Caco-2 (cell line): ENCODE measurements around the gene ZNF776. TPM values are rescaled to one million over a fixed set of nuclear protein-coding genes. Genes with fewer than 3 reads are reported as not detected.

Experiments used
- BruUV-seq: library from RNA; stranded (reverse); fragments of 400-500 nt; replicated peaks from 2 replicates; lab custom pipeline; 2021; lab: Mats Ljungman, UMichigan
- CTCF ChIA-PET: fragments of 300-600 bp; sonication (Branson Sonifier 250); formaldehyde crosslinking; loops from one replicate; lab custom pipeline; 2022; ENCODE audit warnings: antibody characterized with exemption; lab: Charles Lee
- POLR2A ChIA-PET: fragments of 300-600 bp; sonication (Branson Sonifier 250); formaldehyde crosslinking; loops from one replicate; lab custom pipeline; 2022; ENCODE audit warnings: antibody characterized with exemption; lab: Charles Lee
- DNase-seq, 2 experiments: peaks; one replicate each; pipeline versions ENCODE4 v3.0.0 to v3.0.0-alpha.2; 2020 to 2022
- H3K27me3 ChIP-seq: replicated peaks from 2 replicates; pipeline ENCODE4 v1.6.0; 2011; ENCODE audit warnings: low read length; ENCODE audit not compliant: control insufficient read depth, insufficient read depth
- H3K36me3 ChIP-seq: 2 replicates; pipeline ENCODE4 v1.5.1; 2011; ENCODE audit warnings: low read length; ENCODE audit not compliant: control insufficient read depth, insufficient read depth
- H3K4me1 ChIP-seq: fragments of 250-450 bp; sonication (Bioruptor Pico); 2 replicates; pipeline ENCODE4 v1.5.1; 2020; ENCODE audit warnings: mild to moderate bottlenecking
- H3K4me3 ChIP-seq: 2 replicates; pipeline ENCODE4 v1.5.1; 2011; ENCODE audit warnings: low read depth, mild to moderate bottlenecking, control low read depth, low read length
- H3K9me3 ChIP-seq: fragments of 250-450 bp; sonication (Bioruptor Pico); 2 replicates; pipeline ENCODE4 v1.5.1; 2020; ENCODE audit warnings: mild to moderate bottlenecking, moderate library complexity
- H3K27ac Mint-ChIP-seq: one replicate; pipeline ENCODE4 v1.8.0; 2022; ENCODE audit warnings: mixed read lengths; ENCODE audit not compliant: unreplicated experiment
- H3K27me3 Mint-ChIP-seq: one replicate; pipeline ENCODE4 v1.8.0; 2022; ENCODE audit warnings: mixed read lengths; ENCODE audit not compliant: insufficient read depth, unreplicated experiment
- H3K36me3 Mint-ChIP-seq: one replicate; pipeline ENCODE4 v1.8.0; 2022; ENCODE audit warnings: mild to moderate bottlenecking, mixed read lengths; ENCODE audit not compliant: insufficient read depth, unreplicated experiment
- H3K4me1 Mint-ChIP-seq: one replicate; pipeline ENCODE4 v1.8.0; 2022; ENCODE audit warnings: low read depth, mixed read lengths; ENCODE audit not compliant: unreplicated experiment
- H3K4me3 Mint-ChIP-seq: one replicate; pipeline ENCODE4 v1.8.0; 2022; ENCODE audit warnings: mild to moderate bottlenecking, moderate library complexity, mixed read lengths; ENCODE audit not compliant: unreplicated experiment
- H3K9me3 Mint-ChIP-seq: one replicate; pipeline ENCODE4 v1.8.0; 2022; ENCODE audit warnings: mixed read lengths; ENCODE audit not compliant: unreplicated experiment
- CTCF ChIP-seq, 2 experiments: fragments of 200-600 bp in 1 of 2; IDR thresholded peaks; 1 replicate in 1 of 2; 2 replicates in 1 of 2; pipeline versions ENCODE4 v1.5.1 to v1.8.0; 2011 to 2022; ENCODE audit warnings: antibody characterized with exemption in 1 of 2, control low read depth in 1 of 2, inconsistent platforms in 1 of 2, low read depth in 1 of 2, low read length in 1 of 2, mild to moderate bottlenecking in 1 of 2, moderate library complexity in 1 of 2; ENCODE audit not compliant: insufficient read depth in 1 of 2, severe bottlenecking in 1 of 2, unreplicated experiment in 1 of 2
- intact Hi-C: fragments of 100-400 bp; cut with micrococcal nuclease; formaldehyde crosslinking; loops from one replicate; pipeline ENCODE4 v1.10.0; 2022; ENCODE audit not compliant: unreplicated experiment
- total RNA-seq: library from RNA; stranded (reverse); gene quantifications from 2 replicates; pipeline ENCODE4 v1.2.3, GENCODE V29; 2022

ZNF776 gene
- total RNA-seq, 1 experiment from 2014 or later, result 16.0 TPM

- Histone ChIP-seq H3K4me3 (0 out of 2 replicates have a peak overlapping the region, but pooled peaks have one; percentile 16), H3K36me3 (peaks cover 3% of the 10 kb centered on the region; the same call in 1 of the 2 replicates), H3K4me1 (peaks cover 18% of the 10 kb centered on the region), H3K9me3 (no peaks in the 10 kb centered on the region), H3K27me3 (no peaks in the 10 kb centered on the region)
- H3K4me1 Mint-ChIP-seq, result peaks cover 19% of the 10 kb centered on the region
- BruUV-seq, result no TSS peak
- peaks cover 84% of the 10 kb centered on the region for H3K36me3 Mint-ChIP-seq
- H3K27ac Mint-ChIP-seq, result peak overlapping the region; percentile 85
- ChIA-PET CTCF (no interaction called here), POLR2A (interaction anchor here (0.6 kb wide), 1 partner anchor 198 kb away, joined by 3 read pairs; no protein-coding TSS in a partner anchor)
- intact Hi-C loops, result no loop called here
- H3K9me3 Mint-ChIP-seq, result no peaks in the 10 kb centered on the region
- TF ChIP-seq CTCF (IDR thresholded peaks at IDR 0.05; ENCODE audit: insufficient read depth in 1 of 2, low read depth in 1 of 2, low read length in 1 of 2, severe bottlenecking in 1 of 2, unreplicated experiment in 1 of 2), result no peak
- peak in 1 of 2 experiments; percentile 41 for DNase-seq
- peak overlapping the region; percentile 66 for H3K4me3 Mint-ChIP-seq
- no peaks in the 10 kb centered on the region for H3K27me3 Mint-ChIP-seq
Measured at GRCh38 chr19:57803594-57804325, 57.1 kb downstream of the ZNF776 start.

GRCh38 chr19:57807541-57807940, 60.9 kb downstream of the ZNF776 start:
- H3K9me3 Mint-ChIP-seq, result no peaks in the 10 kb centered on the region
- H3K36me3 Mint-ChIP-seq, result peaks cover 95% of the 10 kb centered on the region
- TF ChIP-seq CTCF (IDR thresholded peaks at IDR 0.05; ENCODE audit: insufficient read depth in 1 of 2, low read depth in 1 of 2, low read length in 1 of 2, severe bottlenecking in 1 of 2, unreplicated experiment in 1 of 2), result no peak
- no peak for DNase-seq
- intact Hi-C loops, result no loop called here
- no peaks in the 10 kb centered on the region for H3K27me3 Mint-ChIP-seq
- H3K36me3 ChIP-seq, result peaks cover 11% of the 10 kb centered on the region
- H3K27me3 ChIP-seq, result no peaks in the 10 kb centered on the region
- H3K4me1 Mint-ChIP-seq, result peaks cover 41% of the 10 kb centered on the region
- no peaks in the 10 kb centered on the region for H3K9me3 ChIP-seq
- ChIA-PET POLR2A (interaction anchor here (0.6 kb wide), 1 partner anchor 31 kb away, joined by 3 read pairs; no protein-coding TSS in a partner anchor), CTCF (interaction anchor here (0.6 kb wide), 1 partner anchor 126 kb away, joined by 3 read pairs; the partner anchor contains the start of gene ZNF551)
- no peak overlapping the region for H3K4me3 Mint-ChIP-seq
- peaks cover 41% of the 10 kb centered on the region for H3K4me1 ChIP-seq
- no TSS peak for BruUV-seq
- H3K4me3 ChIP-seq, result no peak overlapping the region
- no peak overlapping the region for H3K27ac Mint-ChIP-seq

Other genes with a start within 250 kb of the ZNF776 start
- 7.7 and 10.0 TPM in 2 replicates for gene ZNF773, start 246.9 kb upstream of the ZNF776 start, total RNA-seq
- 5.2 and 5.5 TPM in 2 replicates for gene ZNF549, start 219.5 kb upstream of the ZNF776 start, total RNA-seq
- gene ZNF550, start 187.0 kb upstream of the ZNF776 start, total RNA-seq, result 11.2 and 11.5 TPM in 2 replicates
- gene ZNF416, start 167.9 kb upstream of the ZNF776 start, total RNA-seq, result 5.5 and 6.1 TPM in 2 replicates
- gene ZIK1, start 162.7 kb upstream of the ZNF776 start, total RNA-seq, result not detected in 2 replicates
- 8.6 and 8.8 TPM in 2 replicates for gene ZNF530, start 146.9 kb upstream of the ZNF776 start, total RNA-seq
- gene ZNF134, start 132.6 kb upstream of the ZNF776 start, total RNA-seq, result 6.6 and 6.8 TPM in 2 replicates
- 10.5 and 13.3 TPM in 2 replicates for gene ZNF211, start 113.6 kb upstream of the ZNF776 start, total RNA-seq
- gene ZSCAN4, start 77.9 kb upstream of the ZNF776 start, total RNA-seq, result not detected in 2 replicates
- 12.7 and 14.8 TPM in 2 replicates for gene ZNF551, start 64.8 kb upstream of the ZNF776 start, total RNA-seq
- gene ZNF154, start 37.6 kb upstream of the ZNF776 start, total RNA-seq, result not detected in 2 replicates
- gene ZNF671, start 19.2 kb upstream of the ZNF776 start, total RNA-seq, result not detected in 2 replicates
- gene ZNF586, start 22.9 kb downstream of the ZNF776 start, total RNA-seq, result 6.2 and 9.1 TPM in 2 replicates
- gene ZNF552, start 68.1 kb downstream of the ZNF776 start, total RNA-seq, result 38.6 and 48.2 TPM in 2 replicates
- gene ZNF587B, start 83.5 kb downstream of the ZNF776 start, total RNA-seq, result 32.5 and 35.4 TPM in 2 replicates
- 70.5 and 78.0 TPM in 2 replicates for gene ZNF587, start 103.0 kb downstream of the ZNF776 start, total RNA-seq
- gene ZNF814, start 142.2 kb downstream of the ZNF776 start, total RNA-seq, result 8.3 and 9.4 TPM in 2 replicates
- 16.6 and 19.2 TPM in 2 replicates for gene ZNF417, start 169.8 kb downstream of the ZNF776 start, total RNA-seq
- gene ZNF418, start 188.6 kb downstream of the ZNF776 start, total RNA-seq, result 0.50 and 0.51 TPM in 2 replicates
- 1.5 and 1.9 TPM in 2 replicates for gene ZNF256, start 200.9 kb downstream of the ZNF776 start, total RNA-seq
- 0.45 TPM in 1 of 2 replicates, not detected in the other for gene C19orf18, start 227.7 kb downstream of the ZNF776 start, total RNA-seq